Activated naive CD4-positive, alpha-beta T cell treated with anti-CD3 and anti-CD28 coated beads for 36 hours (primary cell): Measurements from ENCODE around the gene ZNF649. TPM values are rescaled to one million over a fixed set of nuclear protein-coding genes. Genes with fewer than 3 reads are reported as not detected.

Source experiments
- CTCF ChIA-PET: fragments of 350-600 bp; sonication (Branson Sonifier 250); formaldehyde crosslinking; loops from one replicate; lab custom pipeline; 2021; ENCODE audit warnings: antibody characterized with exemption; lab: Charles Lee
- DNase-seq: peaks from one replicate; pipeline ENCODE4 v3.0.0-alpha.2; 2020
- H3K27ac Mint-ChIP-seq: one replicate; pipeline ENCODE4 v1.8.0; 2021; ENCODE audit warnings: mild to moderate bottlenecking, mixed read lengths
- H3K27me3 Mint-ChIP-seq: one replicate; pipeline ENCODE4 v1.8.0; 2021; ENCODE audit warnings: low read depth, mixed read lengths
- H3K36me3 Mint-ChIP-seq: one replicate; pipeline ENCODE4 v1.8.0; 2021; ENCODE audit warnings: low read depth, mixed read lengths
- H3K4me1 Mint-ChIP-seq: one replicate; pipeline ENCODE4 v1.8.0; 2021; ENCODE audit warnings: low read depth, mixed read lengths
- H3K4me3 Mint-ChIP-seq: one replicate; pipeline ENCODE4 v1.8.0; 2021; ENCODE audit warnings: mild to moderate bottlenecking, moderate library complexity, mixed read lengths
- H3K9me3 Mint-ChIP-seq: one replicate; pipeline ENCODE4 v1.8.0; 2021; ENCODE audit warnings: mixed read lengths
- intact Hi-C: fragments of 100-400 bp; cut with micrococcal nuclease; formaldehyde crosslinking; loops from one replicate; pipeline ENCODE4 v1.15.1; 2023
- total RNA-seq, 2 experiments: library from RNA; stranded (reverse); gene quantifications; one replicate each; pipeline ENCODE4 v1.2.3, GENCODE V29; 2021

ZNF649 gene
- total RNA-seq, 2 experiments from 2014 or later: 10.4 to 11.6 TPM

- no peaks in the 10 kb centered on the region for H3K27me3 Mint-ChIP-seq
- no peak overlapping the region for H3K27ac Mint-ChIP-seq
- no peak for DNase-seq
- CTCF ChIA-PET: no interaction called here
- H3K36me3 Mint-ChIP-seq: peaks cover 85% of the 10 kb centered on the region
- H3K4me3 Mint-ChIP-seq: no peak overlapping the region
- H3K4me1 Mint-ChIP-seq: peaks cover 1% of the 10 kb centered on the region
- H3K9me3 Mint-ChIP-seq: peaks cover 62% of the 10 kb centered on the region
- intact Hi-C loops: no loop called here
Observed at GRCh38 chr19:51882518-51882917, 22.3 kb downstream of the ZNF649 start.

GRCh38 chr19:51873097-51873496, 31.7 kb downstream of the ZNF649 start:
- no peak for DNase-seq
- Mint-ChIP-seq H3K4me1 (no peaks in the 10 kb centered on the region), H3K27ac (no peak overlapping the region), H3K27me3 (no peaks in the 10 kb centered on the region), H3K4me3 (no peak overlapping the region), H3K36me3 (peaks cover 93% of the 10 kb centered on the region), H3K9me3 (peaks cover 91% of the 10 kb centered on the region)
- CTCF ChIA-PET: interaction anchor here (0.6 kb wide), 1 partner anchor 640 kb away, joined by 5 read pairs; no protein-coding TSS in a partner anchor
- intact Hi-C loops: no loop called here

DNA sequence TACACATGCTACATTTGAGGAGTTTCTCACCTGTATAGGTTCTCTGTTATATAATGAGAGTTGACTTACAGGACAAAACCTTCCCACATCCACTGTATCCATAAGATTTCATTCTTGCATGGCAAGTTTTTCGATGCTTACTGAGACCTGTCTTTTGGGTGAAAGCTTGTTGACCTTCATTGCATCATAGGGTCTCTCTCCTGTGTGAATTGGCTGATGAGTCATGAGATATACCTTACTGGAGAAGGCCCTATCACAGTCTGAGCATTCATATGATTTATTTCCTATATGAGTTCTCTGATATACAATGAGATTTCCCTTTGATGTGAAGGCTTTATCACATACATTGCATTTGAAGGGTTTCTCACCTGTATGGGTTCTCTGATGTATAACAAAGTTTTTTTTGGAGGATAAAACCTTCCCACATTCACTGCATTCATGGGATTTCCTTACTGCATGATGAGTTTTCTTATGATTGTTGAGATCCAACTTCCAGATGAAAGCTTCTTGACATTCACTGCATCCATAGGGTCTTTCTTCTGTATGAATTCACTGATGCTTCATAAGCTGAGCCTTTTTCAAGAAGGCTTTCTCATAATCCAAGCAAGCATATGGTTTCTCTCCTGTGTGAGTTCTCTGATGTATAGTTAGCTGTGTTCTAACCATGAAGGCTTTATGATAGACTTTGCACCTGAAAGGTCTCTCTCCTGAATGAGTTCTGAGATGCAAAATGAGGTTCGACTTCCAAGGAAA, 42.8 kb downstream of the ZNF649 start:
- no peak for DNase-seq
- H3K4me3 Mint-ChIP-seq: no peak overlapping the region
- CTCF ChIA-PET: no interaction called here
- no peaks in the 10 kb centered on the region for H3K4me1 Mint-ChIP-seq
- intact Hi-C loops: no loop called here
- H3K9me3 Mint-ChIP-seq: peaks cover 73% of the 10 kb centered on the region
- no peak overlapping the region for H3K27ac Mint-ChIP-seq
- peaks cover 60% of the 10 kb centered on the region for H3K36me3 Mint-ChIP-seq
- H3K27me3 Mint-ChIP-seq: no peaks in the 10 kb centered on the region

Other genes starting within 250 kb of the ZNF649 start
- gene SPACA6, start 211.7 kb downstream of the ZNF649 start, total RNA-seq: 1 to 10 TPM; 5.8 to 6.6 TPM
- not detected for gene HAS1, start 181.0 kb downstream of the ZNF649 start, total RNA-seq
- not detected for gene FPR1, start 153.1 kb downstream of the ZNF649 start, total RNA-seq
- gene FPR2, start 143.8 kb downstream of the ZNF649 start, total RNA-seq: not detected
- not detected for gene FPR3, start 109.9 kb downstream of the ZNF649 start, total RNA-seq
- 1 to 10 TPM; 5.4 to 5.6 TPM for gene ZNF577, start 17.1 kb downstream of the ZNF649 start, total RNA-seq
- 1 to 10 TPM; 2.0 to 3.1 TPM for gene ZNF613, start 22.5 kb upstream of the ZNF649 start, total RNA-seq
- 1 to 10 TPM; 6.6 to 6.7 TPM for gene ZNF350, start 81.8 kb upstream of the ZNF649 start, total RNA-seq
- 1 to 10 TPM; 6.8 to 7.9 TPM for gene ZNF615, start 103.2 kb upstream of the ZNF649 start, total RNA-seq
- 1 to 10 TPM; 7.5 to 8.2 TPM for gene ZNF614, start 123.4 kb upstream of the ZNF649 start, total RNA-seq
- 1 to 10 TPM; 6.2 to 6.7 TPM for gene ZNF432, start 143.8 kb upstream of the ZNF649 start, total RNA-seq
- gene ZNF841, start 190.7 kb upstream of the ZNF649 start, total RNA-seq: 10 to 100 TPM; 13.3 to 15.5 TPM
- 1 to 10 TPM; 7.6 to 8.7 TPM for gene ZNF616, start 234.9 kb upstream of the ZNF649 start, total RNA-seq